Stimulated activated CD8-positive, alpha-beta memory T cell treated with anti-CD3 and anti-CD28 coated beads, Interleukin-2, amount 100 ng/mL, for 1 hour (primary cell): ENCODE measurements around the gene IVD.
A peak's percentile ranks its signal among the peaks of the same experiment; 100 is the strongest.

Experiments
- DNase-seq, 2 donors: peaks; one replicate each; pipeline ENCODE4 v3.0.0-alpha.2; 2020; ENCODE audit warnings: low read depth in 2 of 2

Gene IVD

DNA sequence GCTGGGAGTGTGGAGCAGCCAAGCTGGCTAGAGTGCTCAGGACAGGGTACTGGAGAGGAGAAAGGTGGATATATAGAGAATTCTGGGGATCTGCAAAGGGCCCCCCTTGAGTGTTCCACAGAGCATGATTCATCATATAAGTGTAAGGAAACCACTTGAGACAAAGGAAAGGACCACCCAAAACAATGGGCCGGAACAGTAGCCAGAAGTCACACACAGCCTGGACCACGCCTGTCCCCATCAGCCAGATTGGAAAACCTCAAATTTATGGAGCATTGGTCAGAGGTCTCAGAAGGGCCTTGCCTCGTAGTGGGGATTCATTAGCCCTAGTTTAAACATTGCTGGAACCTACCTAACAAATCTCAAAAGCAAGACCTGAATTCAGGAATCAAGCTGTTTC, 28.0 kb upstream of the IVD start:
- no peak for DNase-seq

DNA sequence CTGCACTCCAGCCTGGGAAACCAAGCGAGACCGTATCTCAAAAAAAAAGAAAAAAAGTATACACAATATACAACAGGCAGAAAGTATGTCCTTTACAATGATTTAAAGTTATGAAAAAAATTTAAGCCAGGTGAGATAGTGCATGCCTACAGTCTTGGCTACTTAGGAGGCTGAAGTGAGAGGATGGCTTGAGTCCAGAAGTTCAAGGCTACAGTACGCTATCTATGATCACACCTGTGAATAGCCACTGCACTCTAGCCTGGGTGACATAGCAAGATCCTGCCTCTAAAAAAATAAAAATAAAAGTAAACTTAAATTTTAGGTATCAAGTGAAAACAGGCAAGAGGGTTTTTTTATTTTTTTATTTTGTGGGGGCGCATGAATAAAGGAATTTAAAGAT, 26.2 kb upstream of the IVD start:
- DNase-seq: no peak

DNA sequence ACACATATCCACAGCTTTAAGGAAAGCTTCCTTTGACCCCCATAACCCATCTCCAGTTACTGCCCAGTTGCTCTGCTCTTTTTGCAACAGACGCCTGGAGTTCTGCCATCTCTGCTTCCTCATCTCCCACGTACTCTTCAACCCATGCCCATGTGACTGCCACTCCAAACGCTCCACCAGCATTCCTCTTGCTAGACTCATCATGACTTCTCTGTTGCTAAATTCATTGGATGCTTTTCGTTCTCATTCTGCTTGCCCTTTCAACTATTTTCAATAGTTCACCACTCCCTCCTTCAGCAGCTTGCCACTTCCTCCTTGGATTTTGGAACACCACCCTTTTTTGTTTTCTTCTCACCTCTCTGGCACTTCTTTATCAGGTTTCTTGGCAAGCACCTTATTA, 25.7 kb upstream of the IVD start:
- DNase-seq: no peak

DNA sequence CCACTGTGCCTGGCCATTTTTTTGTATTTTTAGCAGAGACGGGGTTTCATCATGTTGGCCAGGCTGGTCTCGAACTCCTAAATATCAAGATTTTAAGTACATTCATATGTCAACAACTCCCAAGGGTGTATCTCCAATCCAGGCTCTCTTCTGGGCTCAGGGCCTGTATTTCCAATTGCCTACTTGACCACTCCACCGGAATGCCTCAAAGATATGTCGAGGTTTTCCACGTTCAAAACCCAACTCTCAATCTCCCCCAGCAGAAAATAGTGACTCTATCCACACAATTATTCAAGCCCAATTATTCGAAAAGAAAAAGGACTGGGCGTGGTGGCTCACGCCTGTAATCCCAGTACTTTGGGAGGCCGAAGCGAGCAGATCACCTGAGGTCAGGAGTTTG, 25.0 kb upstream of the IVD start:
- DNase-seq: no peak

DNA sequence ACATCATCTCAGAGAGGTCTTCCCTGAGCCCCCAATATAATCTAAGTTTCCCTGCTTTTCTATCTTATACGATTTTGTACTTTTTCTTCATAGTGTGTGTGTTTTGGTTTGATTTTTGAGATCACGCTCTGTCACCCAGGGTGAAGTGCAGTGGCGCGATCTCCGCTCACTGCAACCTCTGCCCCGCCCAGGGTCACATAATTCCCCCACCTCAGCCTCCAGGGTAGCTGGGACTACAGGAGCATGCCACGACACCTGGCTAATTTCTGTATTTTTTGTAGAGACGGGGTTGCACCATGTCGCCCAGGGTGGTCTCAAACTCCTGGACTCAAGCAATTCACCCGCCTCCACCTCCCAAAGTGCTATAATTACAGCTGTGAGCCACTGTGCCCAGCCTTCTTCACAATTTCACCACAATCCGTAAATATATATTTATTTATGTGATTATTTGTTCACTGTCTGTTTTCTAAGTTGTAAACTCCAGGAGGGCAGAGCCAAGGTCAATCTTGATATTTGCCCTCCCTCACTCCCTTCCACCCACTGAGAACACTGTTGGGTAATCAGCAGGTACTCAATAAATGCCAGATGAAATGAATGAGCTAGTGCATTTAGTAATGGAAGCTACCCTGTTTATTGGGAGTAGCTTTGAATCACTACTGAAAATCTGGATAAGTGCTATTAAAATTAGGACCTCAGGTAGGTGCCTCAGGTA, 23.6 kb upstream of the IVD start:
- no peak for DNase-seq

DNA sequence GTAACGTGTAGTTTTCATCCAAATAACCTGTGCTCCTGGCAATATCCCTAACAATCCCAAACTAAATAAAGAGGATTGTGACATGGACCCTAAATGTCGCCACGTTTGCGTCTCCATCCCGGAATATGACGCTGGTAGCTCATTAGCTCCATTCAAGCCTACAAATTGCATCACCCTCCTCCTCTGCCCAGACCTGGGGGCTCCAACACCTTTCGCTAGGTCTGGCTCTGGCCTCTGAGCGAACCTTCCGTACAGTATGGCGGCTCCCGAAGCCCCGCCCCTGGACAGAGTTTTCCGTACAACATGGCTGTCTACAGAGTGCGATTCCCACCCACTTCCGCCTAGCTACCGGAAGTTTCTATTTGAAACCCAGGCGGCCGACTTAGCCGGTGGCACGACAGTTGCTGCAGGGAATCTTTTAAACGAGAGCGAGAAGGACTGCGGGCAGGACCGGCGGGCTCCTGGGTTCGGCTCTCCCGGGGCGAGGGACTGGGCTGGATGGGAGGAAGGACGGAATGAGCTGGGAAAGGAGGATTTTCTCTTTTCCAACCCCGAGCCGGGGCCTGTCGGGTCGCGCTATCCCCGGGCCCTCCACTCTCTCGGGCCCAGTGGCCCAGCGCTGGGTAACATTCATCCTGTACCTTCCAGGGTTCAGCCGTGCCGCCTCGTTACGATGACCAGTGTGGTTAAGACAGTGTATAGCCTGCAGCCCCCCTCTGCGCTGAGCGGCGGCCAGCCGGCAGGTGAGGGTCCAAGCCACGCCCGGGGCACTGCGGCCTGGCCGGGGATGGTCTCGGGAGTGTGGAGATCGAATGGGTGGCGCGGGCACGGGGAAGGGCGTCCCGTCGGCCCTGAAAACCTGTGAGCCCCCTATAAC, 22.8 kb upstream of the IVD start, which contains the start of gene KNSTRN:
Gene KNSTRN, plus strand, starts transcription at position 142 of the 877 bp plus-strand sequence. Its CDS starts 115 bp downstream, at position 257.
- peak; percentile 79 to 84 for DNase-seq

DNA sequence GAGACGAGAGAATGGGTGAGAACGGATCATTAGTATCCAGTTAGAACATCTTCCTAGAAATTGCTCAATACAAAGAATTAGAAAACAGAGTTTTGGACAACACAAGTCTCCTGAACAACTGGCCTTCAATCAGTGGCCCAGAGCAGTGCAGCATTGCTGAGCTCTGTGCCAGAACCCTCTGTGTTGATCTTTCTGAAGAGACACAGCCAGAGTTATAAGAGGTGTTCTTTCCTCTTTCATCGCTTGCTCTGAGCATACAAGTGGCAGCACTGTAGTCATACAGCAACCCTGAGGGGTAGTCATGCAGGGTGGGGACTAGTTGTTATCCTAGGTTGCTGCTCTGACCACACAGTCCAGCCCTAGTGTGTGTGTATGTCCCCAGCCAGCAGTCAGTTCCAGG, 19.1 kb upstream of the IVD start:
- DNase-seq: no peak

DNA sequence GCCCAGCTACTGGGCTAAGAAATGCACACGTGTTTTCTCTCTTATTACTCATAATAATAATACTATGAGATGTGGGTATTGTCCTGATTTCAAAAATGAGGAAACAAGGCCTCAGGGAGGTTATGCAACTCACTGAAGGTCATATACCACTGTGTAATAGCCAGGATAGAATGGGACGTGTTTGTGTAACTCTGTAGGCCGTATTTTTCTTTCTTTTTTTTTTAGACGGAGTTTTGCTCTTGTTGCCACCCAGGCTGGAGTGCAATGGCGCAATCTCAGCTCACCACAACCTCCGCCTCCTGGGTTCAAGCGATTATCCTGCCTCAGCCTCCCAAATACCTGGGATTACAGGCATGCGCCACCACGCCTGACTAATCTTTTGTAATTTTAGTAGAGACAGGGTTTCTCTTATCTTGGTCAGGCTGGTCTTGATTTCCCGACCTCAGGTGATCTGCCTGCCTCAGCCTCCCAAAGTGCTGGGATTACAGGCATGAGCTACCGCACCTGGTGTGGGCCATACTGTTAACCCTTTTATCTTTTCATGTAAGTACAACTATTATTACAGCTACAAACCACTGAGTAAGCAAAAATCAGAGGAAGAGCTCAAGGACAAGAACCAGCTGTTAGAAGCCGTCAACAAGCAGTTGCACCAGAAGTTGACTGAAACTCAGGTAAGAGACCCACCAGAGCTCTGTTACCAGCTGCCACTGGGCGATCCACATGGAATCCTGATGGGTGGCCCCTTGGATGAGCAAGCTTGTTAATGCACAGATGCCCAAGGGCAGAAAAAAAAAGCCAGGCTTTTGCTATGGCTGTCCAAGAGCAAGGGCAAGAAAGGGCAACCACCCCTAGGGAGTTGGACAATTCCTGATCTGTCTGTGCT, 16.4 kb upstream of the IVD start:
- no peak for DNase-seq

DNA sequence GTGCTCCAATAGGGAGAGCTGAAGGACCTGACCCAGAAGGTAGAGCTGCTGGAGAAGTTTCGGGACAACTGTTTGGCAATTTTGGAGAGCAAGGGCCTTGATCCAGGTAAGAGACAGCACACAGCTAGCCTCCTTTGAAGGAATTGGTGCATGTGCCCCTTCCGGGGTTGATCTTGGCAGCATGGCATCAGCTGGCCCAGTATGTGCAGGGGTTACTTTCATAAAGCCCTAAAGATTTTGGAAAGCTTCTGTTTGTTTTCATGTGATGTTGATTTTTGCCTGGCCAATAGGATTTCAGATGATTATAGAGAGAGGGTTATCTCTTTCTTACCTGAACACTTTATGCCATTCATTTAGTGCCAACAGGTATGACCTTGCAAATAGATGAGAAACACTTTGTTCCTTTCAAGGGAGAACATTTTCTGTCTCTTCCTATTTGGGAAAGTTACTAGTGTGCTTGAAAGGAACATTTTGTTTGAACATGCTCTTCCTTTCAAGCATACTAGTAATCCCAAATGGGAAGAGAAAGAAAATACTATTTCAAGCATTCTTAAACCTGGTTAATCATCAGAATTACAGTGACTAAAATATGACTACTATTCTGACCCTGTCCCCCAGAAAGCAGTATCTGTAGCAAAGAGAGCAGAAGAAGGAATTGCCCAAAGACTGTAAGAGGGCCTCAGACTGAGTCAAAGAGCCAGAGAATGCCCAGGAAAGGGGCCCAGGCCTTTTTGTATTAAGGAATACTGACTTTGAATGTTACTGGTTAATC, 15.6 kb upstream of the IVD start:
- DNase-seq: no peak

DNA sequence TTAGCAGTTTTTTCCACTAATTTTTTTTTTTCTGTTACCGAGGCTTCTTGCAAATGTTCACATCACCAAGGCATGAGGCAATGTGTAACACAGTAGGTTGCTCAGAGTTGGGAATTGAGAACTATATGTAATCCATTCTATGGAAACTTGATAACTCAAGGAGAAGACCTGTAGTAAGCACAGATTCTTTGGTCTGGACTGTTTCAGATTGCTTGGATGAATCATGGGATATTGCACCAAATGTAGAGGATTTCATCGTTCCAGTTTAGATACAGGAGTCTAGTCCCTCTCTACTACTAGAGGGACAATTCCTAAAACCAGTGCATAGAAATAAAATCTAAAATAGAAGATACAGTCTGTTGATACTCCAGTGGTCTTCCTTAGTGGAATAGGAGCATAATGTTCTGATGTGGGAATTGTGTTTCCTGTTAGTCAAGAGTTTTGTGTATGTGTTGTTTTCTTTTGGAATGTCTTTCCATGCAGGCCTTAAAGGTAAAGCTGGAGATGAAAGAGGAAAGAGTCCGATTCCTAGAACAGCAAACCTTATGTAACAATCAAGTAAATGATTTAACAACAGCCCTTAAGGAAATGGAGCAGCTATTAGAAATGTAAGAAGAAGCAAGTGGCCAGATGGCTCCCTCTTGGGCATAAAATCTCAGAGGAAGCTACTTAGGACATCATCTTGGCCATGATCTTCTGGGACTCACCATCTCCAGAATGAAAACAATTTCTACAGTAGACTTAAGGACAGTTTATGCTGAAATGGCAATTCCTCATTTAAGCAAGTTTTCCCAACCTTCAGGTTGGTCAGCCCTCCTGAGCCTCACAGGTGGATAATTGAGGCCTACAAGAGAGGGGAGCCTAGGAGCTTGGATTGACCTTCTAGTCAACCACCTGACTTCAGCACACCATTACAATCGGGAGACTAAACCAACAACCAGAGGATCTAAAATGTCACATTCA, 12.3 kb upstream of the IVD start:
- no peak for DNase-seq

DNA sequence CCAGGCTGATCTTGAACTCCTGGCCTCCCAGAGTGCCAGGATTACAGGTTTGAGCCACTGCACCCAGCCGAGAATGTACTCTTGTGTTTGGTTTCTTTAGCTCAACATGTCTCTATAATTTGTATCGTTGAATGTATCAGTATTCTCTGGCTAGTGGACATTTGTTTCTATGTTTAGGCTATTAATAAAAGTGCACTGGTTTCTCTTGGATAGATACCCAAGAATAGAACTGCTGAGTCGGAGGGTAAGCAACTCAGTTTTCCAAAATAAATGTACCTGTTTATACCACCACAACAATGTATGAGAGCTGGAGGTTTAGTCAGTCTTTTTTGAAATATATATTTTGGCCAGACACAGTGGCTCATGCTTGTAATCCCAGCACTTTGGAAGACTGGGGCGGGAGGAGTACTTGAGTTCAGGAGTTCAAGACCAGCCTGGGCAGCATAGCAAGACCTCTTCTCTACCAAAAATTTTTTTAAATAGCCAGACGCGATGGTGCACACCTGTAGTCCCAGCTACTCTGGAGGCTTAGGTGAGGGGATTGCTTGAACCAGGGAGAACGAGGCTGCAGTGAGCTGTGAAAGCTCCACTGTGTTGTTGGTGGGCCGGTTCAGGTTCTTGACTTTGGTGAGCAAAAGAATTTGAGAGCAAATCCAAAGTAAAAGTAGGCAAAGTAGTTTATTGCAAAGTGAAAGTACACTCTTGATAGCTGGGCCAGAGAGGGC, 7.7 kb upstream of the IVD start:
- no peak for DNase-seq

DNA sequence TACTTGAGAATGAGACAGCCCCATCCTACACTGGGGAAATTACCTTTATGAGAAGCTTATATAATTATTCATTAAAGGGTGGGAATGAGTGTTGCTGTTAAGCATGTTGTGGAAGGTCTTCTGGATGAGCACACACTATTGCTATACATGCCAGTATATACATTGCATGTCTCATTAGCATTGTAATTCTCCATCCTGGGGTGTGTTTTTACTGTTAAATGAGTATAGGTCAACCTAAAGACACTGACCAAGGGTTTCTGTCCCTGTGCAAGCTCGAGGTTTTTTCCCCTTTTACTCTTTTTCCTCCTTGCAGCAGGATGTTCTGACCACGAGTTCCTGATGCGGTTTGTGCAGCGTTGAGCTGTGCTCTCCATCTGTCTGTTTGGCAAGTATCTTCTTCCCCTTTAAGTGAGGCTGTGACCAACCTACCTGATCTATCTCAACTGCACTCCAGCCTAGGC, 7.2 kb upstream of the IVD start:
- no peak for DNase-seq

DNA sequence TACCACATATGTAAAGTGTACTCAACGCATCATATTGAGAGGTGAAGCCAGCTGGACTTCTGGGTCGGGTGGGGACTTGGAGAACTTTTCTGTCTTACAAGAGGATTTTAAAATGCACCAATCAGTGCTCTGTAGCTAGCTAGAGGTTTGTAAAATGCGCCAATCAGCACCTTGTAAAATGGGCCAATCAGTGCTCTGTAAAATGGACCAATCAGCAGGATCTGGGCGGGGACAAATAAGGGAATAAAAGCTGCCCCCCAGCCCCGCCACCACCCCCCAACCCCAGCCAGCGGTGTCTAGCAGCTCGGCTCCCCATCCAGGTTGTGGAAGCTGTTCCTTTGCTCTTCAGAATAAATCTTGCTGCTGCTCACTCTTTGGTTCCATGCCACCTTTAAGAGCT, 6.2 kb upstream of the IVD start:
- no peak for DNase-seq

DNA sequence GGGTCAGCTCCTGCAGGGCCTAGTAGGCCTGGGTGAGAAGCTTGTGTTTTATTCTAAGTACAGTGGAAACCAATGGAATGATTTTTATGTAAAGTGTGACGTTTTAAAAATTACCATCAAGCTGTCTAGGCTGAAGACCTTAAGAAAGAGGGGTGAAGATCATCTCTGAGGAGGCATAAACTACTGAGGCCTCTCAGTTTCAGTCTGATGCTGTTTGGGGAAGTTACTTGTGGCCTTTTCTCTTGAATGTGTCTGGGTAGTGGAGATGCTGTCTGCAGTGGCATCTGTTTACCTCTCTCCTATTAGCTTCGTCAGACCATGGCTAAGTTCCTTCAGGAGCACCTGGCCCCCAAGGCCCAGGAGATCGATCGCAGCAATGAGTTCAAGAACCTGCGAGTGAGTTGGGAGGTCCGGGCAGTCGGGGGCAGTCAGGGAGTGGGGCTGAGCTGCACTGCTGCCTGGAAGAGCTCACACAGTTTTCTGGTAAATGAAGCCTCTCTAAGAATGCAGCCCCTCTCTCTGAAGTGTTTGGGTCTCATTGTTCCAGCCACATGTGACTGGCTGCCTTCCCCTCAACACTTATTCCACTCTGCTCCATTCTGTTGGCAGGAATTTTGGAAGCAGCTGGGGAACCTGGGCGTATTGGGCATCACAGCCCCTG, 1.9 kb downstream of the IVD start:
- no peak for DNase-seq

DNA sequence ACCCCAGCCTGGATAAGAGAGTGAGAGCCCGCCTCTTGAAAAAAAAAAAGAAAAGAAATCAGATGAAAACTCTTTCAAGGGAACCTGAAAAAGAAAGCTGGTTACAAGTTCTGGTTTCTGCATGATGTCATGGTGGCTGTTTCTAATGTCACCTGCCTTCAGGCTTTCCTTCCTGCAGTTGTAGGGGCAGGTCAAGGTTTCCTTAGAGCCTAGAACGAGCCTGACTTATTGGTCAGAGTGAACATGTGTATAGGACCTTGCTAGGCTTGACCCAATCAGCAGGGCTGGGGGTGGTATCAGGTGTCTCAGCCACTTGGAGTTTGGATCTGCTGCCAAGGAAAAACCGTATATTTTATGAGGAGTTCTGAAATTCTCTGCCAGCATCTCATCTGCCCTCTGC, 3.8 kb downstream of the IVD start:
- DNase-seq: no peak

DNA sequence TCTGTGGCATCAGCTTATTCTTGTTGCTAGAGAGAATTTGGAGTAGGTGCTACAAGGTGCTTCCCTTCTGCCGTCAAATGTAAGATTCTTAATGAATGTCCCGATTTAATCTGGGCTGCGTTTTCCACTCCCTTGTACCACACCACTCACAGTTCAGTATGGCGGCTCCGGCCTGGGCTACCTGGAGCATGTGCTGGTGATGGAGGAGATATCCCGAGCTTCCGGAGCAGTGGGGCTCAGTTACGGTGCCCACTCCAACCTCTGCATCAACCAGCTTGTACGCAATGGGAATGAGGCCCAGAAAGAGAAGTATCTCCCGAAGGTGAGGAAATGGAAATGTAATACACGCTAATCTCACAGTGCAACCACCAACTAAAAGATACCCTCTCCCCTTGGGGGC, 4.9 kb downstream of the IVD start:
- no peak for DNase-seq

DNA sequence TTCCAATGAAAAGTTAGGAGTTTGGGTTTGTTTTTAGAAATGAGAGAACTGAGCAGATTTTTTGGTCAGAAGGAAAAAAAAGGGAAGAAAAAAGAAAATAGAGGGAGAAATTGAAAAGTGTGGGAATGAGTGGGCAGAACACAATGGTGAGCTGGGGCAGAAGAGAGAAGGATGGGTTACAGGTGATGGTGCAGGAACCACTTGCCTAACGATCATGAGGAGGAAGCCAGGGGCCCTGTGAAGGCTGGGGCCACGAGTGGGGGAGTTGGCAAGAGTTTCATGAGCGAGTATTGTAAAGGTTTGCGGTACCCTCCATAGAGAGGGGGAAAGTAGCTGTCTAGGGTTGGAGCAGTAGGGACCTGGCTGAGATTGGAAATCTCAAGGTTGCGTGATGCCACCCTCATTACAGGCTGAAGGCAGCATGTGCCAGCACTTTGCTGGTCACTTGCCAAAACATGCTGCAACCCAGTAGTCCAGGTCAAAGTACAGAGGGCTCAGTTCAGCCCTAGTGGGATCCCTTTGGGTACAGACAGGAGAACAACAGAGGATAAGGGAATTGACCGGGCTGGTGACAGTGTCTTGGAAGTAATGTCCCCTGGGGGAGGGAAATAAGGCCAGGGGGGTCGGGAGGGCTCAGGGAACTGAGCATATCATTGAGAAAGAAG, 6.6 kb downstream of the IVD start:
- DNase-seq: no peak

DNA sequence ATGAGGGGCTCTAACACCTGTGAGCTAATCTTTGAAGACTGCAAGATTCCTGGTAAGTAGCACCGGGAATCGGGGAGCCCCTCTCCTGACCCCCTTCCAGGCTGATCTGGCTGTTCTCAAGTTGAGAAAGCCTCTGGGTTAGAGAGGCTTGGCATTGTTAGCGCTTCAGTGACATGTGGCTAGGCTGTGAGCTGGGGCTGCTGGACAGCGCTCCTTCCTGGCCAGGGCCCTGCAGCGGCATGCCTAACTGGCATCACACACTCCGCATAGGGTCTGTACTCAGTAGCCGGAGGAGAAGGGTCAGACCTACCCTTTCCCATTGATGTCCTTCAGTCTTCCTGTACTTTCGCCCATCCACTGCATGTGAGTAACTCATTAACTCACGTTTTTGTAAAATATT, 7.4 kb downstream of the IVD start:
- DNase-seq: no peak
